GM21528 (cell line): ENCODE data around the gene PDE8B.

Experiments used
- ATAC-seq: cut with Tn5 transposase; IDR thresholded peaks from one replicate; pipeline ENCODE4 v1.9.1; 2021; ENCODE audit warnings: mild to moderate bottlenecking, moderate library complexity; ENCODE audit not compliant: unreplicated experiment, low FRiP score

Gene PDE8B

DNA sequence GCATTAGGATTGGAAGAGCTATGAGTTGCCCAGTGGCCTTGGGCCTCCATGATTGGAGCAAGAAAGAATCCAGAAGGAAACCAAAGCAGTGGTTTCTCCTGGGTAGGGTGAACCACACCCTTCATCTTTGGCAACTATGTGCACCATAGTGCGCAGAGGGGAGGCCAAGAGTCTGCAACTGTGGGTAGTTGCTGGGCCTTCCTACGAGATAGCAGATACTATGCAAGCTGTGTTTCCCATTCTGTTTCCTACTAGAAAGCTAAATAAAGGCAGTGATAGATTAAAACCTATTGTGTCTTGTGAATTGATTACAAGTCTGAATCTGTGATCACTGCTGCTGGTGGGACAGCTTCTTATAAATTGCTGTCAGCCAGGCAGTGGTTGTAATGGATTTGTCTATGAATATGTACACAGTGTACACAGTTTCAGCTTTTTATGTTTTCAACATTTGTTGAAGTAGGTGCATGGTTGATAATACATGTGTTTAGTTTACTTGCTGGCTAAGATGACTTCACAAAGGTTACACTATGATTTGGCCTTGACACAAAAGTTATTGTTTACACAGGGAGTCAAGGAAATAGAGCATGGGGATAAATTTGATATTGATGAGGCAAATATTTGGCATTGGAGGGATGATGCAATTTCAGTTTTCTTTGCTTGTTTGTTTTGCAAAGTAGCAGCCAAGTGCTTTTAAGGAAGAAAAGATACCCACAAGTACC, 23.7 kb upstream of the PDE8B start:
- ATAC-seq, result no peak

DNA sequence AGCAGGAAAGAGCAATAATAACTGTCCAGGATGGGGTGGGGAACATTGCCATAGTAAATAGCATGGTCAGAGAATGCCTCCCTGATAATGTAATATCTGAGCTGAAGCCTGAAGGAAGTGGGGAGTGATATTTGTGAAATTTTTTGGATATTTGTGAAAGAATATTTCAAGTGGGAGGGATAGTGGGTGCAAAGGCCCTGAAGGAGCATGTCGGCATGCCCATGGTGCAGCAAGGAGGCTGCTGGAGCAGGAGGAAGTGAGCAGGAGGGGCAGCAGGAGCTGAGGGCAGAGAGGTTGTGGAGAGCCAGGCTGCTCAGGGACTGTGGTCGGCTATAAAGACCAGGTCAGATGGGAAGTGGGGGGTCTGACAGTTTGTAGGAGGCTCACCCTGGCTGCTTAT, 21.1 kb upstream of the PDE8B start:
- no peak for ATAC-seq

DNA sequence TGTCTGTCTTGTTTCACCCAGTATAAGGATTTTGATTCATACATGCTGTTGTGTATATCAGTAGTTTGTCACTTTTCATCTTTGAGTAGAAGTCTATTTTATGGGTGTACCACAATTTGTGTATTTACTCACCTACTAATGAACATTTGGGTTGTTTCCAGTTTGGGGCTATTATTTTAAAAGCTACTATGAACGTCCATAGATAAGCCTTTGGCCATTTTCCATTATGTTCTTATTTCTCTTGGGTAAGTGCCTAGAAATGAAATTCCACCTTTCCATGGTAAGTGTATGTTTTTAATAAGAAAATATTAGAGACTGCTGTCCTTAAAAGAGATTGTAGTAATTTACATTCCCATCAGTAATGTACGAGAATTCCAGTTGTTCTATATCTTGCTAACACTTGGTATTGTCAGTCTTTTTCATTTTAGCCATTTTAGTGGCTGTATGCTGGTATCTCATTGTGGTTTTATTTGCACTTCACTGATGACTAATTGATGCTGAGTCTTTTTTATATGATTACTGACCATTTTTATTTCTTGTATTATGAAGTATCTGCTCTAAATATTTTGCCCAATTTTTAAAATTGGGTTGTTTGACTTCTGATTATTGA, 17.9 kb upstream of the PDE8B start:
- no peak for ATAC-seq

DNA sequence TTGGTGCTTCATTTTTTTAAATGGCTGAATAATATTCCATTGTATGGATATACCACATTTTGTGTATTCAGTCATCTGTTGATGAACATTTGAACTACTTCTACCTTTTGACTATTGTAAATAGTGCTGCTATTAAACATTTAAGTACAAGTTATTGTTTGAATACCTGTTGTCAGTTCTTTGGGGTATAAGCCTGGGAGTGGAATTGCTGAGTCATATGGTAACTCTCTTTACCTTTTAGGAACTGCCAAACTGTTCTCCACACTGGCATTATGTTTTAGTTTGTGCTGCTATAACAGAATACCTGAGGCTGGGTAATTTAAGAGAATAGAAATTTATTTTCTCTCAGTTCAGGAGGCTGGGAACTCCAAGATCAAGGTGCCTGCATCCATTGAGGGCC, 15.7 kb upstream of the PDE8B start:
- no peak for ATAC-seq

DNA sequence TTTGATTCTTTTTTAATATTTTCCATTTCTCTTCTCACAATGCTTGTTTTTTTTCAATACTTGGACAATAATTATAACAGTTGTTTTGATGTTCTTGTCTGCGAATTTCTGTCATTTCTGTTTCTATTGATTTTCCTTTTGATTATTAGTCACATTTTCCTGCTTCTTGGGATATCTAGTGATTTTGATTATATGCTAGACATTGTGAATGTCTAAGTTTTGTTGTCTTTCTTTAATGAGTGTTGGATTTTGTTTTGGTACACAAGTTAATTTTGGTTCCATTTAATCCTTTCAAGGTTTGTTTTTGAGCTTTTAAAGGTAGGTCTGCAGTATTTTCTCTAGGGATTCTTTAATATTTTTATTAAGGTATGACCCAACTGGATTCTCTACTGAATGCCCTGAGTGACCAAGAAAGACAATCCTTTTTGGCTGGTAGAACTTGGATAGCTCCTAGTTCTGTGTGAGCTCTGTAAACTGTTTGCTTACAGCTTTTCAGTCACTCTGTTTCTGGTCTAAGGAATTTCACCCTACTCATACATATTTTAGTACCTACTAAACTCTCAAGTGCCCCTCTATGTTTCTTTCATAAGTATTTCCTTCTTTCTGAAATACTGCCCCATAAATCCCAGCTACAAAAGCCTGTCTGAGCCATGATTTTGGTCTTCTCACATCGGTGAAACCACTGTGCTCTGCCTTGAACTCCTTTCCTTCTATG, 12.5 kb upstream of the PDE8B start:
- ATAC-seq, result no peak

DNA sequence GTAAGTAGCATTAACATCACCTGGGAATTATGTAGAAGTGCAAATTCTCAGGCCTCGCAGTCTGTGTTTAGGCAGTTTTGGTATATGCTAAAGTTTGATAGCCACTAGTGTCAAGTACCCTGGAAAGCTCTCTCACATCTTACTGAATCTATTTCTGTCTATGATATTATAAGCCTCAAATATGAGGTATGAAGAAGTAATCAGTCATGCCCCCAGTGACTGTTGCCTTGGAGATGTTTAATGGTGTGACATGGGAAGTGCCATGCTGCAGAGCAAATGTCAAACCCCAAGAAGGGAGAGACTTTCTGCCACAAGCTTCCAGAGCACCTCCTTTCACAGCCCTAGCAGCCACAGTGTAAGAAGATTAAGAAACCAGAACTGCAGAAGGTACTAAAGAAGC, 9.8 kb upstream of the PDE8B start:
- no peak for ATAC-seq

DNA sequence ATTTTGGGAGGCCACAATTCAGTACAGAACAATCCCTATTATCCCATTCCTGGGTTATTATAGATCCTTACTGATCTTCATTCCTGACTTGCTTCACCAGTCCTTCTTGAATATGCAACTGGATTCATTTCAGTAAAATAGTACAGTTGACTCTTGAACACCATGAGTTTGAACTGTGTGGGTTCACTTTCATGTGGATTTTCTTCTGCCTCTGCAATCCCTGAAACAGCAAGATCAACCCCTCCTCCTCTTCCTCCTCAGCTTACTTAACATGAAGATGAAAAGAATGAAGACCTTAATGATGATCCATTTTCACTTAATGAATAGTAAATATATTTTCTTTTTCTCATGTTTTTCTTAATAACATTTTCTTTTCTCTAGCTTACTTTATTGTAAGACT, 8.3 kb upstream of the PDE8B start:
- ATAC-seq, result no peak

DNA sequence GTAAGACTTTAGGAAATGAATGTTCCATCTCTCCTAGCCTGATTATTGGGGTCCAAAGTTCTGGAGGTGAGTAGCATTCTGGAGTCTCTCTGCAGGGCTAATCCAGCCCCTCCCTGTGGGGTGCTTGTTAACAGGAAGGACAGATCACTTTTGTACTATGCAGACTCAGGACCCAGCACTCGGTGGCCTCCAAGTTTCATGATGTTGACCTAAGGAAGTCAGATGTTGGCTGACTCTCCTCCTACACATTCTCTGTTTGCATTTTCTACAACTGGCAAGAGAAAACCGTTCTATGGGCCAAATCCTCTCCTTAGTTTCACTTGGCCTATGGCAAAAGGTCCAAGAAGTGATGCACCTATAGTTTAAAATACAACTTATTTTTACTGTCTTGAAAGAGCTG, 5.5 kb upstream of the PDE8B start:
- no peak for ATAC-seq

DNA sequence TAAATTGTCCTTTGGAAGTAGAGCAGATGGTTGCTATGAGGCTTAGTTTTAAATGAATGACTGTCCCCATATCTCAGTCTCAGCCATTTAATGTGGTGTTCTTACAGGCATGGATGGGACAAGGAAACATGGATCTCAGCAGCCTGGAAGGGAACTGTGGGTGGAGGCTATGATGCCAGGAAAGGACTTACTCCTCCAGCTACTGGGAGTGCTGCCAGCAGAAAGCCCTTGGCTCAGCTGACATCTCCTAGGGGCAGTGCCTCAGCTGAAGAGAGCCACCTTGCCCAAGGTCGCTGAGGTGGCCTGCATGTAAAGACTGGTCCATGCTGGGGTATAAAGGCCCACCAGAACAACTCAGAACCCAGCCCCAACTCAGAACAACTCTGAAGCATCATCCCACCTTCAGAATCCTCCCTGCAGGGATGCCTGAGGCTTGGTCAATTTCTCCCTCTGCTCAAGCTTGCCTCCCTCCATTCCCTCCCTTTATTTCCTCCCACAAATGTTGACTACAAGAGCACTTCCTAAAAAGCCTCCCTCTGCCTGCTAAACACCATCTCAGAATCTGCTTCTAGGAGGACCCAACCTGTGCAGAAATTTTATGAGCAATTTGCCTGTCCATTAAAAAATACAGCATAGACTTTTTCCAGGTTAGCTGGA, 1.8 kb upstream of the PDE8B start:
- no peak for ATAC-seq

DNA sequence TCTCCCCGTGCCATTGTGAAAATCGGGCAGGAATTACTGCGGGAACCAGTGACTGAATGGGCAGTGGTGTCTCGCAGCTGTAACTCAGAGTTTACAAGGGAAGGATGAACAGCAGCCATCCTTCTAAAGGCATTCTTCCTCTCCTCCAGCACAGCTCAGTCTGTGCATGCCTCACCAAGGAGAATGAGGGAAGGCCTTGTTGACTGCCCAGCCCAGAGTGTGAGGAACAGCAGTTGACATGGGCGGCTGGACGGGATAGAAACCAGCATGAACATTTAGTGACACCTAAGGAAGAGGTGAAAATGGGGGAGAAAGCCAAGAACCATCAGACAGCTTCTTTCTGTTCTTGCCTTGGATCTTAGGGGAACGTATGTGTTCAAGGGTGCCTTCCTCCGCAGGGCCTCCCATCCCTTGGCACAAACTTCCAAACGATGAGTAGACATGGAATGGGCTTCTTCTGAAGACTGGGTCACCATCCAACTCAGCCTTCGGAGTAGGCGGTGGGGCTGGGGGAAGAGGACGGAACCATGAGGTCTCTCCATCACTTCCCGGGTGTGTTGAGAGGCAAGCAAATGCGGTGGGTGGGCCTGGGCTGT, 887 bp upstream of the PDE8B start:
- no peak for ATAC-seq

DNA sequence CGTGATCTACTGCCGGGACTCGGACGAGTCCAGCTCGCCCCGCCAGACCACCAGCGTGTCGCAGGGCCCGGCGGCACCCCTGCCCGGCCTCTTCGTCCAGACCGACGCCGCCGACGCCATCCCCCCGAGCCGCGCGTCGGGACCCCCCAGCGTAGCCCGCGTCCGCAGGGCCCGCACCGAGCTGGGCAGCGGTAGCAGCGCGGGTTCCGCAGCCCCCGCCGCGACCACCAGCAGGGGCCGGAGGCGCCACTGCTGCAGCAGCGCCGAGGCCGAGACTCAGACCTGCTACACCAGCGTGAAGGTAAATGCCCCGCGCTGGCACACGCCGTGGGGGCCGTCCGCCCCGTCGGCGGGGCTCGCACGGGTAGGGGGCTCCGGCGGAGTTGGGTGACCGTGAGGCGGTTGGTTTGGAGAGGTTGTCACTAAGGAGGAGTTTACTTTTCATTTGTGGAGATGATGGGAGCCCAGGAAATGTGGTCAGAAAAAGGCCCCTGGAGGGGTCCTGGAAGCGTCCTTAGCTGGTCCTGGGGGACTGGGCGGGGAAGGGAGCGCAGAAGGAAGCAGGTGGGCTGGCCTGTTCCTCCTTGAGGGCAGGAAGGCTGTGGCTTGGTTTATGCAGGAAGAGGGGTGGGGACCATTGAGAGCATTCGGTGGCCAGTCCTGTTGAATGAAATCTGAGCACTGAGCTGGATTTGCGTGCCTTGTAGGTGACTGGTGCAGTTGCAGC, 647 bp downstream of the PDE8B start:
- no peak for ATAC-seq

DNA sequence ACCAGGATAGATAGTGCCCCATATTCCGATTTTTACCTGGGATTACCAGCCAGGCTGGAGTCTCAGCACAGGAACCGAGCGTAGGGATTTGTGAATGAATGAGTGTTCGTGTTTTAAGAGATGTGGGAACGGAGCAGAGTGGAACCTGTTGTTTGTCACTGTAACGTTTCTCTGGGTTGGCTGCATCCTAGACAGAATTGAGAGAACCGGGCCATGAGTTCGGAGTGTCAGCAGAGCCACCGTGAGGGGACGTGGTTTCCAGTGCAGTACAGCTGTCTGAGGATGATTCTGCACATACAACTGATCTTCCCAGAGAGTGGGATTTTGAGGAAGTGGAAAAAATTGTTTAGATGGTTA, 1.2 kb downstream of the PDE8B start:
- ATAC-seq, result no peak

DNA sequence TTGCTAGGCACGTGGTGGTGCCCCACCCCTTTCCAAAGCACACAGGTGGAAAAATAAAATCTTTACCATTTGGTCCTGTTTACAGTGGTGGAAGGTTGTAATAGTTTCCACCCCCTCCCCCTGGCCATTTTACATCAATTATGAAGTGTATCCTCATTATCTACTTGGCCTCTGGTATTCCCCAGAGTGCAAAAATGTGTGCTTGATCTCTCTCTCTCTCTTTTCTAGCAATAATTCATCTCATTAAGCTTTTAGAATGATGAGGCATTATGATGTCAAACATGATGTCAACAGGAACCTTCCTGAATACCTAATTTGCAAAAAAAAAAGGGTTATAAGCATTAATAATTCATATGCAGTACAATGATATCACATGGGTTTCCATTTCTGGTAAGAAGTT, 3.1 kb downstream of the PDE8B start:
- ATAC-seq, result no peak

DNA sequence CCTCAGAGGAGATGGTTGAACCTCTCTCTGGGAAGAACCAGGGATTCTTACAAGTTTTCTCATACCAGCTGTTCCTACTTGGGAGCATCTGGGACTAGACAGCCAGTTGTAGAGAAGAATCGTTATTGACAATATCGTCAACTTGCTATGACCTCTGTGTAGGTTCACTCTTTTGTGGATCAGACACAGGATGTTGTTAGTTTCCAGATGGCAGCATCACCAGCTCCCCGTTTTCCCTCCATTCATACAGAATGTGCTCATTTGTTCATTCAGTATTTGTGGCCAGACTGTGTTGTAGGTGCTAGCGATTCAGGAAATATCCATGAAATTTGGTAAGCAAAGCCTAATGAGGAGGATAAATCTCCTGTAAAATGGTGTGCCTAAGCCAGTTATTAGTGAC, 3.7 kb downstream of the PDE8B start:
- no peak for ATAC-seq

DNA sequence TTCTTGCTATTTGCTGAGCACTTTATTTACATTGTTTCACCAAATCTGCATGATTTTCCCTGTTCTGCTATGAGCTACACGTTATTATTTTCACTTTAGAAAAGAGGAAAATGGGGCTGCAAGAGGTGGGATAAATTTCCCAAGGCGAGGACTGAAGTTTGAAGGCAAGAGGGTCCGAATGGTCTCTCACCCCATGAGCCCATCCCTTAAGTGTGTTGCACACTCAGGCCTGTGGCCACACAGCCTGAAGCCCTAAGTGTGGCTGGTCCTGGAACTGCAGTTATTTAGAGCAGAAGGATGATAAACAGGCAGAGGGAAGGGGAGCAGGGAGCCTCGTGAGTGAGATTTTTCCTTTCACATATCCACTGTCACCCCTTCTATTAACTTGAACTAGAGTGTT, 7.8 kb downstream of the PDE8B start:
- ATAC-seq, result no peak

DNA sequence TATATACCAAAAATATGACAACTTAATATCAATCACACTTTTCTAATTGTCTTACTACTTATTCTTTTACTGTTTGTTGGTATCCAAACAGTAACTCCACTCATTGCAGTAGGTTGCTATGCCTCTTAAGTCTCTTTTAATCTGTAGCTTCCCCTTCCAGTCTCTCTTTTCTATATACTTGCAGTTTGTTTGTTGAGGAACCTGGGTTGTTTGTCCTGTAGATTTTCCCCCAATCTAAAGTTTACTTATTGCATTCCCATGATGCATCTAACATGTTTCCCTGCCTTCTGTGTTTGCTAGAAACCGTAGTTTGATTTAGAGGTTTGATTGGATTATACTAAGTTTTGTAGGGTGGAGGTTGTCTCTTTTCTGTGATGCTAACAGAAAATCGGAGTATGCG, 10.6 kb downstream of the PDE8B start:
- no peak for ATAC-seq

DNA sequence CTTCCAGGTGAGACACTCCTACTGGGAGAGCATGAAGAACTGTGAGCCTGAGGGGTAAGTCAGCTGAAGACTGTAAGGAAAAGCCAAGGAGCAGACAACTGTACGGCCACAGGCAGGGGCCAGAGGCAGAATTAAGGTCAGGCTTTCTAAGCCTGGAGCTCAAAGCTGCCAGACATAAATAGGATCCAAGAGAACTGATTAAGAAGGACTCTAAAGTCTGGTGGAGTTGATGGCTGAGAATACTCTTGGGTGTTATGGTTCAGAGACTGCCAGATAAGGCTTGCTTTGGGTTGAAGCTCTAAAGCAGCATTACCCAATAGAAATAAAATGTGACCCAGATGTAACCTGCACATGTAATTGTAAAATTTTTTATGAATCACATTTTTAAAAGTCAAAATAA, 12.2 kb downstream of the PDE8B start:
- no peak for ATAC-seq

DNA sequence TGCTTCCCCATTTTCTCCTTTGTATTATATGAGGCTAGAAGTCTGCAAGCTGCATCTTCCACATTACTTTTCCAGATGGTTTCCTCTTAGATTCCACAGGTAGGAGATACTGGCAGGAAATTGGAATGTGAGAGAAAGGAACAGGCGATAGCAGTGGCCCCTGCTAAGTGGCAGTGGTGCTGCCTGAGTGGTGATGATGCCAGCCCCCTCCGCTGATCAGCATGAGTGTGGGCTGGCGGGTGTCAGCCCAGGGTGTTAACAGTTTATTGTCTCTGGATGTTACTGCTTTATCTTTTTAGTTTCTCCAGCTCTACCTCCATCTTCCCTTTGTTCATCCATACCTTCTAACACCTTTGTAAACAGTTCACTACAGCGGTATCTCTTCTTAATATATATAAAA, 13.2 kb downstream of the PDE8B start:
- ATAC-seq, result no peak

DNA sequence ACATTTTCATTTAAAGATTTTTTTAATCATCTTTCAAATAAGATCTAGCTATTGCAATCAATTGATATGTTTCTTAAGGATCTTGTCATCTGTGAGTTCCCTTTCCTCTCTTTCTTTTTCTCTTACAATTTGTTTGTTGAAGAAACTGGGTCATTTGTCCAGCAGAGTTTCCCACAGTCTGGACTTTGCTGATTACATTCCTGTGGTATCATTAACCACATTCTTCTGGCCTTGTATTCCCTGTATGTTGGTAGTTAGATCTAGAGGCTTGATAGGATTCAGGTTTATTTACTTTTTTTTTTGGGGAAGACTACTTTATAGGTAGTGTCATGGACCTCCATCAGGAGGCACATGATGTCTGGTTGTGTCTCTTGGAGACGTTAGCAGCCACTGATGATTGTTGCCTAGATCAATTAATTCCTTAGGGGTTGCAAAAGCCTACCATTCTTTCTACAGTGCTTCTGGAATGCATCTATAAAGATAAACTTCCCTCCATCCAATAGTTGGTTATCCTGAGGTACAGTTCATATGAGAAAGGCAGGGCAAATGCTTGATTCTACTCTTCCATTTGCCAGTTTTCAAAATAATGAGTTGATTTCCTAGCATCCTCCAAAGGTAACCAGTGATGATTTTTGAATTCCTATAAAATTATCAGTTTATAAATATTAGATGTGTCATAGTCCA, 14.3 kb downstream of the PDE8B start:
- no peak for ATAC-seq

DNA sequence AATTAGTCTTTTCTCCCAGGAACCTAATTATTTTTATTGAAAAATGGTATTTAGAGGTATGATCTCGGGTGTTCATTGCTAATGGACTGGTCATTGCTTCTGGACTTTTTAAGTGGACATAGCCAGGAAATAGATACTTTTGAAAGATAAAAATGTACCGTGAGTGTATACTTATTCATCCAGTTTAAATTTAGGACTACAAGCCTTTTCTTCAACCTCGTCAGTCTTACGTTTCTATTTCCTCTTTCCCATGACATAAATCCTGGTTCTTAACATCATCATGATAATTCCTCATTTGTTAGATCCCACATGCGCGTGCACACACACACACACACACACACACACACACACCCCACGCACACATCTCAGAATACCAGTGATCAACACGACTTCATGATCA, 15.1 kb downstream of the PDE8B start:
- ATAC-seq, result no peak
